HG03175 (cell line): Measurements from ENCODE around the gene DLGAP1.
A peak's percentile ranks its signal among the peaks of the same experiment; 100 is the strongest.

ENCODE experiments used
- ATAC-seq: cut with Tn5 transposase; IDR thresholded peaks from one replicate; pipeline ENCODE4 v1.9.1; 2021; ENCODE audit warnings: mild to moderate bottlenecking, moderate library complexity; ENCODE audit not compliant: unreplicated experiment

Gene DLGAP1

DNA sequence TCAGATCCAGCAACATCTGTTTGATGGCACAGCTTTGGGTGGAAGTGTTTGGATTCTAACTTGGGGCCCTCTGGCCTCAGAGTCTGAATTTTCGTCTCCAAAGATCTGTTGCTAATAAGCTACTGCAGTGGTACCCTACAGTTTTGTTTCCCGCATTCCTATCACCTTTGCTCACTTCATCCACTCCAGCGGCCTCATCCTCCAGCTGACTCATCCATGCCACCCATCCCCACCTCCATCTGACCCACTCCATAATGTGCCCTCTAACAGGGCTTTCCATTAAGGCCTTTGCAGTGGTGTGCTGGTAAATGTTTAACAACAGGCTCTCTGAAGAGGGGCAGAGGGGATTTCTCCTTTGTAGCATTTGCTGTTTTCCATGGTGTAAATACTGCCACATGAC, 779.7 kb downstream of the DLGAP1 start:
- ATAC-seq, result no peak

GRCh38 chr18:3671176-3671575, 783.9 kb downstream of the DLGAP1 start:
- no peak for ATAC-seq

GRCh38 chr18:3669376-3669775, 785.7 kb downstream of the DLGAP1 start:
- no peak for ATAC-seq

DNA sequence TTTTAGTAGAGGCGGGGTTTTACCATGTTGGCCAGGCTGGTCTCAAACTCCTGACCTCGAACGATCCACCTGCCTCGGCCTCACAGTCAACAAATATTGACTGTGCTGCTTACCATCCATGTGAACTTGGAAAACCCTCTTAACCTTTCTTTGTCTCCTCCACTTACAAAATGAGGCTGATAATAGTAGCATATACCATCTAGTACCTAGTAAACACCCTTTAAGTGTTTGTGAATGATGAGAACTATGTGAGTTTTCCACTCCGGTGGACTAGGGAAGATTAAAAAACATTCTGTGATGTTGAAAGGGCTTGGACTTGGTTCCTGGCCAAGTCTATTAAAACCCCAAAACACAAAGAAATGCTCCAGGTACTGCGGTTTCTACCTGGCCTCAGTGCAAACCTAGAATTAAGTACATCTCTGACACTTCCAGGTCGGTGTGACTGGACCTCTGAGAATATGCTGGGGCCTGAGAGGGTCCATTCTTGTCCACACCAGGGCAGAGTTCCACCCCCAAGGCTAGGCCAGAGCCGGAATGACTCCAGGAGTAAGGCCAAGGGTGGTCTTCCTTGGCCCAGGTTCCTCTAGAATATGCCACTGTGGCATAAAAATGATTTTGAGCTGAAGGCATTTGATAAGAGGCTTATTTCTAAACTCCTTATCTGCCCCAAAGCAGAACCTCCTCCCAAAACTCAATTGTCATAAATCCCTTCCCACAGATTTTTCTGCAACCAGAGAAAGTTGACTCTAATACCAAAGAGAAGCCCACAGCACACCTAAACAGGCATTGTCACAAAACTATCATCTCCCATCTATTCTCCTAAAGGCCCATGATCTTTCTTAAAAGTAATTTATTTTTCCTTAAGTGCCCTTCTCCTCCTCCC, 787.6 kb downstream of the DLGAP1 start:
- ATAC-seq, result no peak

GRCh38 chr18:3666526-3667254, 788.4 kb downstream of the DLGAP1 start:
- ATAC-seq, result no peak

DNA sequence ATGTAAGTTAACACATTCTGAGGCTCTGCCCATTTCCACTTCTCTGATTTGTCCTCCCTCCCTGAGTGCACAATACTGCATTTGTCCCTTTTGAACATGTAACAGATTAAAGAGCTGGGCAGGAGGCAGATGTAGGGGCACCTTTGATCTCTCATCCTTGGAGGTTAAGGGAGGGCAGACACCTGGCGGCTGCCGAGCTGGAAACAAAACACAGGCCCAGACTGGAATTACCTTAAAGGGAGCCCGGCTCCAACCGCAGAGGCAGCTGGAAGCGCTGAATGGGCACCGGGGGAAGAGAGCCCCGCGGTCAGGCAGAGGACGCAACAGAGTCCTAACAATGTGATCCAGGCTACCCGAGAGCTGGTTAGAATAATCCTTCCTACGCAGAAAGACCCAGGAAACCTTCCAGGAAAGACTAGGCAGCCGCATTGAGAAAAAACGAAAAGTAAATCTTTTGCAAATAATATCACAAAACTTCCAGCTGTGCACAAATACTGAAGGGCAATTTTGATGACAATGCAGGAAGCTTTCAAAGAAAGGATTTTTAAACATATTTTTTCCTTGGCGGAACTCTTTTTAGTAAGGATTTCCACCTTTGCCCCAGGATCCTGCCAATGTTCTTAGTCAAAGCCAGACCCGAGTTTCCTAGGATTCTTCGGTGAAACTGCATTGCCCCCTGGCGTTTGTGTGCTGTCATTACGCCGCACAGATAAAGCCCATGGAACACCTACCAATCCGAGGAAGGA, 789.2 kb downstream of the DLGAP1 start:
- ATAC-seq, result peak; percentile 66

DNA sequence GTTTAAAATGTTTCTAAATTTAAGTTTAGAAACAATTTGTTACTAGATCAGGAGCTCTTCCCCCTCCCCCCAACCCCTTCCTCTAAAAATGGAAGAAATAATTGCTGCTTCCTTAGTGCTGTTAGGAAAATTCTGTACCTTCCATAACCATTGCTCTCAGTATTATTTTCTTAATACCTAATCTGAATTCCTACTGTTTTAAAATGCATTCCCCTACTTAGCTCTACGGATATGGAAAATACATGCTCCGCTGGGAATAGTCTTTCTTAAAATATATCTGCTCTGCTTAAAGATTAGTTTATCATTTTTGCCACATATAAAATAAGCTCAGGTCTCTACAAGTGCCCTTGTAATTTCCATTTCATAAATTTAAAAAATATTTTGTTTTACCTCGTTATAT, 789.9 kb downstream of the DLGAP1 start:
- ATAC-seq, result no peak

- no peak for ATAC-seq
These were observed 790.4 kb downstream of the DLGAP1 start for GRCh38 chr18:3664563-3665178.

GRCh38 chr18:3663870-3664512, 791.1 kb downstream of the DLGAP1 start:
- no peak for ATAC-seq

DNA sequence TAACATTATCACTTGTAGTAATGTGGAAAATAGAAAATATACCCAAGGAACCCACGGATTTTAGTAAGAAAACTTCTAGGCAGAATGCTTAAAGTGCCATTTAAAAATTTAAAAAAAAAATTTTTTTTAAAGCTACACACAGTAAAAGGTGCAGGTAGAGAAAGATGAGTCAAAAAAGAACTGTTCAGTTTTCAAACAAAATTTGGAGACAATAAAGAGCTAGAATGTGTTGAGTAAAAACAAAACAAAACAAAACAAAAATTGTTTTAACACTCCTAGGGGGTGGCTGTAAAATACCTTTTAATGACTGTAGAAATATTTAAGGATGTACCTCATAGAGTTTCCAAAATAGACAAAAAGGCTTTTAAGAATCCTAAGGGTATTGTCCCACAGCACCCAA, 793.1 kb downstream of the DLGAP1 start:
- ATAC-seq, result no peak

DNA sequence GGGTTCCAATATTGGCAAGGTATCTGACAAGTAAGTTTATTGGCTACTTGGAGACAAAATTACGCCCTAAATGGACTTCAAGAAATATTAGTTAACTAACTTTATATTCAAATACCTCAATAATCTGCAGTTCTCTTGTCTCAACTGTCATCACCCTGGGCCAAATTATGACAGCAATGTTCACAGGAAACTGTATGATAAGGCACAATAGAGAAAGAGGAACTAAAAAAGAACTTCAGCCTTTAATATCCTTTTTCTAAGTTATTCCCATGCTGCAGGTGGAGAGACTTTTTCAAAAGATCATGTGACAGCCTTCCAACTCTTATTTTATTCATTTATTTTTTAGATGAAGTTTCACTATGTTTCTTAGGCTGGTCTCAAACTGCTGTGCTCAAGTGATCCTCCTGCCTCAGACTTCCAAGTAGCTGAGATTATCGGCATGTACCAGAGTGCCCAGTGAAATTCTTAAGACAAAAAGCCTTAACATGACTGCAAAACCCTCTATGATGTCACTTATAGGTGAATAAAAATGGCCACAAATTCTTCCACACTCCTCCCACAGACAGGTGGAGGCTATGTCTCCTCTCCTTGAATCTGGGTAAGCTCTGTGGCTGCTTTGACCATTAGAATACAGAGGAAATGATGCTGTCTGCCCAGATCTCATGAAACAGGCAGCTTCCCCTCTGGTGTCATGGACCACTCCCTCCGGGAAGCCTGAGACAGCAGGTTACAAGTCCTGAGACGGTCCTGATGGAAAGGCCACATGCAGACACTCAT, 794.2 kb downstream of the DLGAP1 start:
- no peak for ATAC-seq

DNA sequence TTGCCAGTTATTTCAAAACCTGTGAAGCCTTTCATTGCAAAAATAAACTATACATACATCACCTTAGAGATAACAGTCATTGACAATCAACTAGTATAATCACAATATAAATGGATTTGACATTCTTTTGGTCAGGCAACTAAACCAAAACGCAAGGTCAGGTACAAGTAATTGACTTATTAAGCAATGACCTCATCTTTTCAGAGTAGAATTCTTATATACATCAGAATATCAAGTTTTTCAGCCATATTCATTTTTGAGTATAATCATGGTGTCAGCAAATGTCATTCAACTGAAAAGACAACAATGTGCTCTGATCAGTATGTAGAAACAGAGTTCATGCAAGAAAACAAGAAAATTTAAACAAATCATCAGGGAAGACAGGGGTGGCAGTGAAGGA, 796.6 kb downstream of the DLGAP1 start:
- ATAC-seq, result no peak

DNA sequence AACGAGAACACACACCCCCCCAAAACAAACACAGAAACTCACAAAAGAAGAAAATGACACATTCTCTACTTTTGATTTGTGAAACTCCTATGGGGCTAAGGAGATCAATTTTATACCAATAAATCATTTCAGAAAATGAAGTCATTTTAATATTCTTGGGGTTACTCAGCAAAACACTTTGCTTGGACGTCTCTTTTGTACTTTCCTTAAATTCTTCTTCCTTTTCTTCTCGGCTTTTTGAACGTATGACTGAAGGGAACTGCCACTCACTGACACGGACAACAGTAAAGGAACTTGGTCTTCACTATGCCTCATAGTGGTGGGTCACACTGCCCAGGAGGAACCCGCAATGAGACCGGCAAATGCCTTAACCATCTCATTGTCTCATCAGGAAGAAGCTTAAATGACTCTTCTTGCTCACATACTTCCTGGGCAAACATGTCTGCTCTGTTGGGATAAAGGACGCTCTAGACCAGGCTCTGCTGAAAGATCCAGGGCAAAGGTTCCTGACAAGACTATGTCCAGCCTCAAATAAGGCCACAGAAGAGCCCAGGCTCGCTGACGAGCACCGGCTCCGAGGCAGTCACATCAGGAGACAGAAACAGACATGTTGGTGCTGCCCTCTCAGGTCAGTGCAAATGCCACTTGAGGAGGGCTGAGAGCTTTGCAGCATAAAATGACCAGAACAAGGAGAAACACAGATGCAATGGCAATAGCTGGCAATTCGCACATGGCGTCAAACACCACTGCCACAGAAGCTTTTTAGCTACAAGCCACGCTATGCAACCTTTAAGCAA, 799.7 kb downstream of the DLGAP1 start:
- no peak for ATAC-seq

GRCh38 chr18:3654442-3655253, 800.5 kb downstream of the DLGAP1 start:
- ATAC-seq, result no peak

DNA sequence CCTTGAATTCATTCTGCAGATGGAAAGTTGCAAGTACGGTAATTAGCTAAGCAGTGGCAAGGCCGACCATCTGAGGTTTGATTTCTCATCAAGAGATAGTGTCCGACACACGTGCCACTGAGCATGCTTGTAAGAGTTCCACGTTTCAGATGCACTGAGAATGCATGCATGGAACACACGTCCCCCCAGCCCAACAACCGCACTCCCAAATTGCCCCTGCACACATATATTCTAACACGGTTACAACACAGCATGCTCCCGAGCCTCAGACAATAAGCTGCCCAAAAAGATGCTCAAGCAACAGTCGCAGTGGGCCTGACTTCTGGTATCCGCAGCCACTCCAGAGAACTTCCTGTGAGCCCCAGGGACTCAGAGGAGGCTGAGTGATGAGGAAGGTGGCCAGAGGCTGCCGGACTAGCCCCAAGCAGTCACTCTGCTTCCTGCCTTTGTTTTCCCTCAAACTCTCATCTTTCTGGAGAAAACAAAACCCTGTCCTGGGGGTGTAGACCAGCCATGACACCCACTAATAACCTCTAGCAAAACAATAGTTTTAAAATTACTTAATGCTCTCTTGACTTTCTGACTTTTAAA, 801.2 kb downstream of the DLGAP1 start:
- ATAC-seq, result no peak

- ATAC-seq, result no peak
These were observed 801.8 kb downstream of the DLGAP1 start for GRCh38 chr18:3653263-3653850.
